CD14-positive monocyte (primary cell): Measurements from ENCODE around the gene YIPF3. TPM values are rescaled to one million over a fixed set of nuclear protein-coding genes. Genes with fewer than 3 reads are reported as not detected.

Experiments
- DNase-seq, 3 donors: peaks; one replicate each; pipeline ENCODE4 v3.0.0-alpha.2; 2011 to 2022
- H2AFZ ChIP-seq: 2 replicates; pipeline ENCODE4 v1.6.0; 2012; ENCODE audit warnings: mild to moderate bottlenecking, low read depth, low read length, inconsistent platforms; ENCODE audit not compliant: insufficient read depth, poor library complexity, severe bottlenecking
- H3K27ac ChIP-seq, 2 donors: 1 replicate in 1 of 2; 2 replicates in 1 of 2; pipeline ENCODE4 v1.5.1; 2012 to 2013; ENCODE audit warnings: low read length in 2 of 2, control low read depth in 1 of 2, inconsistent platforms in 1 of 2, low read depth in 1 of 2, mild to moderate bottlenecking in 1 of 2
- H3K27me3 ChIP-seq, 2 donors: one replicate each; pipeline versions ENCODE4 v1.6.0 to v1.6.1; 2011 to 2013; ENCODE audit warnings: low read length in 2 of 2; ENCODE audit not compliant: control insufficient read depth in 2 of 2, insufficient read depth in 2 of 2
- H3K36me3 ChIP-seq, 2 donors: replicated peaks in 1 of 2; 1 replicate in 1 of 2; 2 replicates in 1 of 2; pipeline versions ENCODE4 v1.5.1 to v1.6.1; 2012 to 2013; ENCODE audit warnings: low read length in 2 of 2, control low read depth in 1 of 2, inconsistent platforms in 1 of 2, mild to moderate bottlenecking in 1 of 2; ENCODE audit not compliant: insufficient read depth in 2 of 2, control insufficient read depth in 1 of 2
- H3K4me1 ChIP-seq, 2 donors: 1 replicate in 1 of 2; 2 replicates in 1 of 2; pipeline versions ENCODE4 v1.5.1 to v1.6.1; 2012 to 2013; ENCODE audit warnings: low read length in 2 of 2, control low read depth in 1 of 2, inconsistent platforms in 1 of 2, mild to moderate bottlenecking in 1 of 2, moderate library complexity in 1 of 2; ENCODE audit not compliant: insufficient read depth in 2 of 2, control insufficient read depth in 1 of 2
- H3K4me2 ChIP-seq: replicated peaks from 2 replicates; pipeline ENCODE3; 2012; ENCODE audit warnings: low read length, moderate library complexity, mild to moderate bottlenecking; ENCODE audit not compliant: poor library complexity, severe bottlenecking; ENCODE audit errors: extremely low read depth
- H3K4me3 ChIP-seq, 3 experiments: fragments of 200-600 bp in 1 of 3; sonication (generic) in 1 of 3; replicated peaks in 1 of 3; 1 replicate in 2 of 3; 2 replicates in 1 of 3; pipeline ENCODE4 v1.5.1; 2011 to 2013; ENCODE audit warnings: low read length in 3 of 3, mild to moderate bottlenecking in 3 of 3, control low read depth in 2 of 3, low read depth in 2 of 3, inconsistent platforms in 1 of 3, moderate library complexity in 1 of 3
- H3K79me2 ChIP-seq: 2 replicates; pipeline ENCODE4 v1.6.0; 2012; ENCODE audit warnings: mild to moderate bottlenecking, control low read depth, inconsistent platforms, low read length, moderate library complexity; ENCODE audit not compliant: insufficient read depth
- H3K9ac ChIP-seq: 2 replicates; pipeline ENCODE4 v1.6.0; 2017; ENCODE audit warnings: low read length, mild to moderate bottlenecking; ENCODE audit not compliant: insufficient read depth, poor library complexity, severe bottlenecking
- H3K9me3 ChIP-seq, 2 donors: replicated peaks in 1 of 2; 1 replicate in 1 of 2; 2 replicates in 1 of 2; pipeline versions ENCODE4 v1.5.1 to v1.6.1; 2012 to 2013; ENCODE audit warnings: low read length in 2 of 2, control low read depth in 1 of 2; ENCODE audit not compliant: control insufficient read depth in 1 of 2, insufficient read depth in 1 of 2
- H4K20me1 ChIP-seq: 2 replicates; pipeline ENCODE4 v1.6.0; 2012; ENCODE audit warnings: mild to moderate bottlenecking, low read length, control low read depth, moderate library complexity; ENCODE audit not compliant: insufficient read depth
- H3K27ac Mint-ChIP-seq, 7 donors: one replicate each; pipeline ENCODE4 v1.8.0; 2020; ENCODE audit warnings: mild to moderate bottlenecking in 7 of 7, mixed read lengths in 7 of 7, moderate library complexity in 6 of 7, inconsistent platforms in 2 of 7
- H3K27me3 Mint-ChIP-seq, 3 donors: one replicate each; pipeline ENCODE4 v1.8.0; 2021 to 2022; ENCODE audit warnings: low read depth in 3 of 3, mild to moderate bottlenecking in 3 of 3, mixed read lengths in 3 of 3, moderate library complexity in 3 of 3, inconsistent platforms in 1 of 3
- H3K36me3 Mint-ChIP-seq, 2 donors: one replicate each; pipeline ENCODE4 v1.8.0; 2020; ENCODE audit warnings: mixed read lengths in 2 of 2, inconsistent platforms in 1 of 2, mild to moderate bottlenecking in 1 of 2
- H3K4me1 Mint-ChIP-seq: one replicate; pipeline ENCODE4 v1.8.0; 2020; ENCODE audit warnings: mild to moderate bottlenecking, mixed read lengths
- H3K4me3 Mint-ChIP-seq, 2 donors: one replicate each; pipeline ENCODE4 v1.8.0; 2020; ENCODE audit warnings: mild to moderate bottlenecking in 2 of 2, mixed read lengths in 2 of 2, moderate library complexity in 1 of 2
- H3K9me3 Mint-ChIP-seq, 7 donors: one replicate each; pipeline ENCODE4 v1.8.0; 2020 to 2022; ENCODE audit warnings: mixed read lengths in 7 of 7, mild to moderate bottlenecking in 6 of 7, moderate library complexity in 6 of 7, inconsistent platforms in 2 of 7
- WGBS: methylation state at CpG from one replicate; pipeline ENCODE4 v1.1.5; 2013; ENCODE audit warnings: missing lambda C conversion rate; ENCODE audit not compliant: insufficient coverage; 5-methylcytosine and 5-hydroxymethylcytosine counted together
- intact Hi-C, 2 donors: fragments of 100-400 bp; cut with micrococcal nuclease; formaldehyde crosslinking; loops; one replicate each; pipeline versions ENCODE4 v1.15.0 to v1.15.1; 2023
- polyA plus RNA-seq, 3 donors: library from polyadenylated mRNA; depleted of rRNA in 1 of 3; unstranded in 2 of 3; stranded (reverse) in 1 of 3; fragments of 300-500 nt in 2 of 3; fragments of >200 nt in 1 of 3; fragmentation: Illumina TruSeq in 2 of 3; gene quantifications; 1 replicate in 2 of 3; 2 replicates in 1 of 3; pipeline ENCODE4 v1.2.3, GENCODE V29; 2012 to 2021
- TF ChIP-seq, protein P1 (sequence below): fragments of 200-600 bp; IDR thresholded peaks from one replicate; pipeline ENCODE4 v1.8.0; 2022; ENCODE audit warnings: antibody characterized with exemption, mild to moderate bottlenecking

The YIPF3 gene
- polyA plus RNA-seq, 3 donors = 112 to 126 (median 123) TPM

GRCh38 chr6:43547222-43547621 is 30.5 kb upstream of the YIPF3 start:
- Histone ChIP-seq H3K36me3 (peaks cover 96% of the 10 kb centered on the region in 2 donors), H2AFZ (no peak overlapping the region), H3K79me2 (no peaks in the 10 kb centered on the region), H3K4me2 (no peak overlapping the region), H3K27me3 (no peaks in the 10 kb centered on the region), H3K9ac (no peak overlapping the region), H3K27ac (no peak overlapping the region), H3K4me3 (no peak overlapping the region), H4K20me1 (no peaks in the 10 kb centered on the region), H3K4me1 (no peaks in the 10 kb centered on the region), H3K9me3 (no peaks in the 10 kb centered on the region)
- no peaks in the 10 kb centered on the region for H3K9me3 Mint-ChIP-seq
- H3K27me3 Mint-ChIP-seq = no peaks in the 10 kb centered on the region
- intact Hi-C loops = no loop called here
- H3K4me1 Mint-ChIP-seq = no peaks in the 10 kb centered on the region
- no peak for DNase-seq
- no CpG with 5 or more reads among the region's 3 CpGs for WGBS
- TF ChIP-seq, protein P1, sequence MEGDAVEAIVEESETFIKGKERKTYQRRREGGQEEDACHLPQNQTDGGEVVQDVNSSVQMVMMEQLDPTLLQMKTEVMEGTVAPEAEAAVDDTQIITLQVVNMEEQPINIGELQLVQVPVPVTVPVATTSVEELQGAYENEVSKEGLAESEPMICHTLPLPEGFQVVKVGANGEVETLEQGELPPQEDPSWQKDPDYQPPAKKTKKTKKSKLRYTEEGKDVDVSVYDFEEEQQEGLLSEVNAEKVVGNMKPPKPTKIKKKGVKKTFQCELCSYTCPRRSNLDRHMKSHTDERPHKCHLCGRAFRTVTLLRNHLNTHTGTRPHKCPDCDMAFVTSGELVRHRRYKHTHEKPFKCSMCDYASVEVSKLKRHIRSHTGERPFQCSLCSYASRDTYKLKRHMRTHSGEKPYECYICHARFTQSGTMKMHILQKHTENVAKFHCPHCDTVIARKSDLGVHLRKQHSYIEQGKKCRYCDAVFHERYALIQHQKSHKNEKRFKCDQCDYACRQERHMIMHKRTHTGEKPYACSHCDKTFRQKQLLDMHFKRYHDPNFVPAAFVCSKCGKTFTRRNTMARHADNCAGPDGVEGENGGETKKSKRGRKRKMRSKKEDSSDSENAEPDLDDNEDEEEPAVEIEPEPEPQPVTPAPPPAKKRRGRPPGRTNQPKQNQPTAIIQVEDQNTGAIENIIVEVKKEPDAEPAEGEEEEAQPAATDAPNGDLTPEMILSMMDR = no peak
- peaks cover 75 to 89% of the 10 kb centered on the region in 2 donors for H3K36me3 Mint-ChIP-seq
- peak overlapping the region in 2 of 7 donors; percentile 27 to 65 for H3K27ac Mint-ChIP-seq
- H3K4me3 Mint-ChIP-seq = no peak overlapping the region

DNA sequence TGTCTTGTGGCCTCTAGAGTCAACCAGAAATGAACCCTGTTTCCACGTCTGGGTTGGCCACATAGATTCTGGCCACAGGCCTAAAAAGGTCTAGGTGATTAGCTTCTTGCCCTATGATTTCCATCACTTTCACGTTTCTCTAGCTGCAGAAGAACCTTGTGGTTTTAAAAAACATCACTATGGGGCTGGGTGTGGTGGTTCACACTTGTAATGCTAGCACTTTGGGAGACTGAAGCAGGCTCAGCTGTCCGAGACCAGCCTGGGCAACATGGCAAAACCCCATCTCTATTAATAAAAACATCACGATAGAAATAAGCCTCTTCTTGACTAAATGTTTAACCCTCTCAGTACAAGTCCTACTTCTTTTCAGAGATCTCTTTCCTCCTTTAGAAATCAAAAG is 27.7 kb upstream of the YIPF3 start:
- no peak for DNase-seq
- no peaks in the 10 kb centered on the region for H3K4me1 Mint-ChIP-seq
- H3K9ac ChIP-seq = no peak overlapping the region
- no peaks in the 10 kb centered on the region for H3K4me1 ChIP-seq
- no peak overlapping the region for H3K4me3 Mint-ChIP-seq
- H3K4me2 ChIP-seq = no peak overlapping the region
- peaks cover 84 to 89% of the 10 kb centered on the region in 2 donors for H3K36me3 ChIP-seq
- no peak overlapping the region for H3K4me3 ChIP-seq
- no peak overlapping the region for H2AFZ ChIP-seq
- no peaks in the 10 kb centered on the region for H3K9me3 Mint-ChIP-seq
- no peak overlapping the region for H3K27ac Mint-ChIP-seq
- H3K9me3 ChIP-seq = no peaks in the 10 kb centered on the region
- no peaks in the 10 kb centered on the region for H3K79me2 ChIP-seq
- TF ChIP-seq, protein P1 = no peak
- peaks cover 65 to 78% of the 10 kb centered on the region in 2 donors for H3K36me3 Mint-ChIP-seq
- no peak overlapping the region for H3K27ac ChIP-seq
- no CpG with 5 or more reads among the region's 4 CpGs for WGBS
- no peaks in the 10 kb centered on the region for H3K27me3 Mint-ChIP-seq
- H3K27me3 ChIP-seq = no peaks in the 10 kb centered on the region
- intact Hi-C loops = no loop called here
- H4K20me1 ChIP-seq = no peaks in the 10 kb centered on the region
